HepG2 (cell line): Measurements from ENCODE around the gene CD276. TPM values are rescaled to one million over a fixed set of nuclear protein-coding genes. Genes with fewer than 3 reads are reported as not detected.

ENCODE experiments used
- ATAC-seq: fragments of 200-7000 bp; cut with Tn5 transposase; 3 replicates; pipeline ENCODE4 v1.9.1; 2020; ENCODE audit warnings: mild to moderate bottlenecking, moderate library complexity
- BruUV-seq: library from RNA; stranded (reverse); fragments of 400-500 nt; replicated peaks from 2 replicates; lab custom pipeline; 2021; lab: Mats Ljungman, UMichigan
- CTCF ChIA-PET: fragments of 300-600 bp; formaldehyde crosslinking; extraction: SDS; loops from one replicate; lab custom pipeline; 2021; ENCODE audit warnings: low total read pairs, inconsistent platforms, low intra/inter-chr PET ratio; lab: Yijun Ruan, JAX
- POLR2A ChIA-PET: fragments of 350-600 bp; sonication (Branson Sonifier 250); formaldehyde crosslinking; loops from one replicate; lab custom pipeline; 2020; ENCODE audit warnings: antibody characterized with exemption, inconsistent platforms; lab: Yijun Ruan, JAX
- DNase-seq: peaks from one replicate; pipeline ENCODE4 v3.0.0-alpha.2; 2015; ENCODE audit warnings: low spot score
- FAIRE-seq: peaks from 3 replicates; lab custom pipeline; 2011; peaks lifted over from hg19 to GRCh38; lab: Jason Lieb, UNC
- H2AFZ ChIP-seq: one replicate; pipeline ENCODE4 v1.6.1; 2011; ENCODE audit warnings: low read length, inconsistent platforms
- H3K27ac ChIP-seq: fragments of 300-600 bp; 3 replicates; pipeline ENCODE4 v1.8.0; 2011; ENCODE audit warnings: mixed run types, mild to moderate bottlenecking, mixed read lengths, low read length, inconsistent platforms; ENCODE audit not compliant: insufficient read depth; ENCODE audit errors: extremely low read length
- H3K27me3 ChIP-seq, 2 experiments: fragments of 200-600 bp in 1 of 2; 2 replicates in 1 of 2; 3 replicates in 1 of 2; pipeline versions ENCODE4 v1.6.0 to v1.8.0; 2011; ENCODE audit warnings: low read length in 2 of 2, mild to moderate bottlenecking in 2 of 2, moderate library complexity in 2 of 2, inconsistent platforms in 1 of 2; ENCODE audit not compliant: insufficient read depth in 2 of 2, control insufficient read depth in 1 of 2
- H3K36me3 ChIP-seq, 2 experiments: fragments of 200-600 bp in 1 of 2; replicated peaks in 1 of 2; 2 replicates in 1 of 2; 3 replicates in 1 of 2; pipeline versions ENCODE4 v1.5.1 to v1.8.0; 2011; ENCODE audit warnings: low read length in 2 of 2, inconsistent platforms in 1 of 2; ENCODE audit not compliant: insufficient read depth in 2 of 2, control insufficient read depth in 1 of 2
- H3K4me1 ChIP-seq: 2 replicates; pipeline ENCODE4 v1.5.1; 2012; ENCODE audit warnings: low read length, inconsistent platforms; ENCODE audit not compliant: insufficient read depth
- H3K4me2 ChIP-seq: 2 replicates; pipeline ENCODE4 v1.6.0; 2011; ENCODE audit warnings: low read depth, low read length, inconsistent platforms
- H3K4me3 ChIP-seq, 3 experiments: fragments of 200-600 bp in 1 of 3; sonication (generic), shearing (Covaris generic) in 1 of 3; replicated peaks in 1 of 3; 2 replicates each; pipeline ENCODE4 v1.5.1; 2011 to 2016; ENCODE audit warnings: low read length in 3 of 3, inconsistent platforms in 2 of 3, low read depth in 2 of 3, mild to moderate bottlenecking in 2 of 3, control low read depth in 1 of 3, mixed read lengths in 1 of 3; ENCODE audit not compliant: insufficient read depth in 1 of 3
- H3K79me2 ChIP-seq: one replicate; pipeline ENCODE4 v1.6.1; 2011; ENCODE audit warnings: low read length, inconsistent platforms; ENCODE audit not compliant: insufficient read depth
- H3K9ac ChIP-seq: 2 replicates; pipeline ENCODE4 v1.6.0; 2011; ENCODE audit warnings: mild to moderate bottlenecking, low read depth, low read length, inconsistent platforms; ENCODE audit not compliant: insufficient read depth
- H3K9me3 ChIP-seq: 2 replicates; pipeline ENCODE4 v1.5.1; 2012; ENCODE audit warnings: mild to moderate bottlenecking, low read length
- H4K20me1 ChIP-seq: 2 replicates; pipeline ENCODE4 v1.6.0; 2011; ENCODE audit warnings: inconsistent platforms, mild to moderate bottlenecking, low read length, moderate library complexity; ENCODE audit not compliant: insufficient read depth
- CAMTA2 ChIP-seq: sonication (generic); formaldehyde crosslinking; IDR thresholded peaks from 2 replicates; pipeline ENCODE4 v1.4.0; 2020; ENCODE audit warnings: mild to moderate bottlenecking, missing genetic modification reagents, borderline replicate concordance
- EZH2 ChIP-seq: conservative IDR thresholded peaks from 2 replicates; pipeline ENCODE4 v1.6.1; 2012; ENCODE audit warnings: mild to moderate bottlenecking, low read depth, low read length, moderate library complexity
- FLYWCH1 ChIP-seq: sonication (generic); formaldehyde crosslinking; IDR thresholded peaks from 2 replicates; pipeline ENCODE4 v1.8.1; 2023; ENCODE audit warnings: mild to moderate bottlenecking, missing genetic modification reagents
- GMEB2 ChIP-seq: IDR thresholded peaks from 2 replicates; pipeline ENCODE4 v1.6.1; 2016; ENCODE audit warnings: missing biosample characterization, missing genetic modification reagents, low read depth
- KMT2A ChIP-seq: sonication (generic); formaldehyde crosslinking; IDR thresholded peaks from 2 replicates; pipeline ENCODE4 v1.4.0; 2020; ENCODE audit warnings: missing genetic modification reagents
- MAFK ChIP-seq, 2 experiments: IDR thresholded peaks in 1 of 2; conservative IDR thresholded peaks in 1 of 2; 2 replicates each; pipeline ENCODE4 v1.6.1; 2011; ENCODE audit warnings: improper control_type of control experiment in 2 of 2, low read length in 2 of 2
- NFIB ChIP-seq: sonication (generic); formaldehyde crosslinking; IDR thresholded peaks from 2 replicates; pipeline ENCODE4 v1.9.0; 2021; ENCODE audit warnings: missing genetic modification reagents, mild to moderate bottlenecking, borderline replicate concordance
- SAP130 ChIP-seq: IDR thresholded peaks from 2 replicates; pipeline ENCODE4 v1.6.1; 2016; ENCODE audit warnings: low read depth
- SIX1 ChIP-seq: sonication (generic); formaldehyde crosslinking; IDR thresholded peaks from 2 replicates; pipeline ENCODE4 v1.4.0; 2020; ENCODE audit warnings: missing genetic modification reagents, borderline replicate concordance
- SOX13 ChIP-seq, 3 experiments: fragments of 450-650 bp in 1 of 3; sonication (generic) in 1 of 3; formaldehyde crosslinking in 1 of 3; IDR thresholded peaks in 2 of 3; conservative IDR thresholded peaks in 1 of 3; 2 replicates each; pipeline versions ENCODE4 v1.5.0 to v1.6.1; 2016 to 2020; ENCODE audit warnings: antibody characterized with exemption in 1 of 3, mild to moderate bottlenecking in 1 of 3, missing compliant biosample characterization in 1 of 3, missing genetic modification reagents in 1 of 3, moderate library complexity in 1 of 3
- TCF7L2 ChIP-seq: IDR thresholded peaks from 2 replicates; pipeline ENCODE4 v1.6.1; 2011; ENCODE audit warnings: mild to moderate bottlenecking, low read depth, low read length, moderate library complexity
- U2AF1 ChIP-seq: fragments of 200-400 bp; formaldehyde crosslinking; optimal IDR thresholded peaks from 2 replicates; pipeline ENCODE3; 2017; ENCODE audit warnings: mild to moderate bottlenecking, low read depth, low read length
- ZBTB37 ChIP-seq: sonication (generic); formaldehyde crosslinking; IDR thresholded peaks from 2 replicates; pipeline ENCODE4 v1.4.0; 2020; ENCODE audit warnings: mild to moderate bottlenecking, missing genetic modification reagents
- ZEB1 ChIP-seq: IDR thresholded peaks from 2 replicates; pipeline ENCODE4 v1.6.1; 2012; ENCODE audit warnings: mild to moderate bottlenecking, low read depth, inconsistent platforms; ENCODE audit not compliant: insufficient replicate concordance
- ZNF280D ChIP-seq: sonication (generic); formaldehyde crosslinking; IDR thresholded peaks from 2 replicates; pipeline ENCODE4 v1.5.1; 2020; ENCODE audit warnings: mild to moderate bottlenecking, missing genetic modification reagents
- ZNF546 ChIP-seq: sonication (generic); formaldehyde crosslinking; conservative IDR thresholded peaks from 2 replicates; pipeline ENCODE4 v1.8.1; 2023; ENCODE audit warnings: mild to moderate bottlenecking, missing genetic modification reagents
- ZSCAN30 ChIP-seq: sonication (generic); formaldehyde crosslinking; IDR thresholded peaks from 2 replicates; pipeline ENCODE4 v1.5.0; 2020; ENCODE audit warnings: mild to moderate bottlenecking, missing genetic modification reagents
- WGBS: methylation state at CpG from one replicate; pipeline ENCODE4 v1.1.6; 2017; ENCODE audit warnings: low lambda C conversion rate; 5-methylcytosine and 5-hydroxymethylcytosine counted together
- in situ Hi-C: cut with HindIII; loops from 2 replicates; pipeline ENCODE4 v1.10.0; 2017; ENCODE audit warnings: low pct_unique_long_range_greater_than_20kb; ENCODE audit not compliant: extremely low pct_ligation_motif_present
- intact Hi-C: fragments of 100-400 bp; cut with micrococcal nuclease; formaldehyde crosslinking; loops from one replicate; pipeline ENCODE4 v1.10.0; 2022; ENCODE audit not compliant: unreplicated experiment
- polyA plus RNA-seq, 8 experiments: library from polyadenylated mRNA; depleted of rRNA in 3 of 8; stranded (reverse) in 7 of 8; unstranded in 1 of 8; fragments of >200 nt; fragmentation: Illumina TruSeq in 4 of 8; extraction: Trizol in 4 of 8; gene quantifications; 2 replicates each; pipeline versions ENCODE4 v1.2.1 to v1.2.3, GENCODE V29; 2011 to 2016; ENCODE audit warnings: low read depth in 4 of 8, missing spikeins in 1 of 8, mixed read lengths in 1 of 8; ENCODE audit not compliant: insufficient read depth in 1 of 8
- total RNA-seq, 5 experiments: library from RNA; depleted of rRNA; stranded (reverse); fragments of >200 nt; fragmentation: Illumina TruSeq; extraction: Trizol; gene quantifications; 2 replicates each; pipeline ENCODE4 v1.2.3, GENCODE V29; 2016; ENCODE audit warnings: low read depth in 1 of 5

The CD276 gene
- total and polyA plus RNA-seq, 2 of the 13 experiments (the other 11 are each of a cell fraction or from before 2014, with no cell fraction given), result 24.6 to 55.2 TPM

- no peak for TF ChIP-seq NFIB (CRISPR knock-in tag)
Measured at GRCh38 chr15:73754461-73754860, 70.3 kb downstream of the CD276 start (continued).

- no TSS peak for BruUV-seq
- CTCF ChIA-PET, result no interaction called here
- ATAC-seq, result no peak
- Histone ChIP-seq H3K9me3 (no peaks in the 10 kb centered on the region), H3K36me3 (no peaks in the 10 kb centered on the region), H4K20me1 (no peaks in the 10 kb centered on the region)
- TF ChIP-seq ZNF546 (CRISPR knock-in tag) (no peak), SIX1 (CRISPR knock-in tag) (no peak), KMT2A (CRISPR knock-in tag) (no peak), SOX13 (IDR thresholded peaks at IDR 0.05) (no peak), SOX13 (CRISPR knock-in tag; conservative IDR thresholded peaks at IDR 0.05 in 1 of 2, IDR thresholded peaks at IDR 0.05 in 1 of 2) (no peak), U2AF1 (no peak), CAMTA2 (CRISPR knock-in tag) (no peak), ZSCAN30 (CRISPR knock-in tag) (no peak), ZNF280D (no peak), ZBTB37 (no peak), GMEB2 (CRISPR knock-in tag) (no peak), MAFK (conservative IDR thresholded peaks at IDR 0.05 in 1 of 2, IDR thresholded peaks at IDR 0.05 in 1 of 2; ENCODE audit: low read length in 2 of 2) (no peak), TCF7L2 (no peak), SAP130 (CRISPR knock-in tag) (no peak), EZH2 (no peak), ZEB1 (no peak), FLYWCH1 (CRISPR knock-in tag) (no peak)
- TF ChIP-seq, all 625 proteins: peak for 0
- no peak overlapping the region for H2AFZ ChIP-seq
- no peak overlapping the region for H3K27ac ChIP-seq
- H3K4me3 ChIP-seq, result no peak overlapping the region
- H3K4me2 ChIP-seq, result no peak overlapping the region
- H3K9ac ChIP-seq, result no peak overlapping the region
- WGBS, result 54% methylated on average over 5 of the region's 5 CpGs
- no peaks in the 10 kb centered on the region for H3K4me1 ChIP-seq
- FAIRE-seq (no peak), DNase-seq (no peak)
- no peaks in the 10 kb centered on the region for H3K79me2 ChIP-seq
- peaks cover 10 to 42% of the 10 kb centered on the region in 2 experiments; a peak in 4 of 5 replicates for H3K27me3 ChIP-seq
- intact Hi-C loops (no loop called here), in situ Hi-C loops (no loop called here)
- POLR2A ChIA-PET, result no interaction called here
Measured at GRCh38 chr15:73755481-73755880, 71.3 kb downstream of the CD276 start.
